Body of pancreas (tissue), 4 donors: ENCODE results near the gene LAMTOR4. TPM values are rescaled to one million over a fixed set of nuclear protein-coding genes. Genes with fewer than 3 reads are reported as not detected.
"Not testable (repeated sequence)": the region's sequence is repeated elsewhere in the genome, so short reads cannot be mapped to it uniquely, and the experiment has no call there.

ENCODE experiments used
- ATAC-seq: fragments of 150-250 bp; one replicate; pipeline ENCODE4 v1.9.1; 2016
- DNase-seq, 4 donors: peaks; one replicate each; pipeline ENCODE4 v3.0.0-alpha.2; 2019
- H3K27ac ChIP-seq, 4 donors: fragments of 200-600 bp; sonication (generic); 1 replicate in 3 of 4; 2 replicates in 1 of 4; pipeline versions ENCODE4 v1.5.1 to v1.6.1; 2016 to 2019; ENCODE audit warnings: mild to moderate bottlenecking in 1 of 4, mixed read lengths in 1 of 4, moderate library complexity in 1 of 4
- H3K27me3 ChIP-seq, 2 donors: fragments of 200-600 bp; sonication (generic); one replicate each; pipeline ENCODE4 v1.6.0; 2016; ENCODE audit warnings: mild to moderate bottlenecking in 1 of 2
- H3K36me3 ChIP-seq, 2 donors: fragments of 200-600 bp; sonication (generic); replicated peaks in 1 of 2; 2 replicates each; pipeline ENCODE4 v1.5.1; 2016; ENCODE audit warnings: low read depth in 2 of 2; ENCODE audit not compliant: insufficient read depth in 1 of 2
- H3K4me1 ChIP-seq: fragments of 200-600 bp; sonication (generic); one replicate; pipeline ENCODE4 v1.6.0; 2016
- H3K4me3 ChIP-seq, 2 donors: fragments of 200-600 bp; sonication (generic); 1 replicate in 1 of 2; 2 replicates in 1 of 2; pipeline ENCODE4 v1.5.1; 2016 to 2019
- H3K9me3 ChIP-seq, 3 donors: fragments of 200-600 bp; sonication (generic); 1 replicate in 2 of 3; 2 replicates in 1 of 3; pipeline ENCODE4 v1.5.1; 2016
- CTCF ChIP-seq, 7 experiments: fragments of 450-650 bp in 4 of 7; fragments of 200-600 bp in 3 of 7; sonication (generic) in 3 of 7; IDR thresholded peaks; one replicate each; pipeline ENCODE4 v1.5.1; 2016 to 2019; ENCODE audit warnings: antibody characterized with exemption in 7 of 7
- POLR2A ChIP-seq, 3 donors: fragments of 450-650 bp; IDR thresholded peaks; one replicate each; pipeline ENCODE4 v1.6.1; 2016; ENCODE audit warnings: antibody characterized with exemption in 3 of 3, mild to moderate bottlenecking in 2 of 3
- WGBS, 2 donors: methylation state at CpG; one replicate each; pipeline ENCODE4 v1.1.5; 2017; 5-methylcytosine and 5-hydroxymethylcytosine counted together
- intact Hi-C: fragments of 100-400 bp; cut with DNase I; formaldehyde crosslinking; loops from one replicate; pipeline ENCODE4 v1.15.1; 2023
- total RNA-seq, 2 donors: library from RNA; depleted of rRNA; stranded (reverse); fragments of >200 nt; gene quantifications; one replicate each; pipeline ENCODE4 v1.1.0, GENCODE V29; 2016

Gene LAMTOR4
- total RNA-seq, 2 donors from 2014 or later, result 86.1 to 119 TPM

DNA sequence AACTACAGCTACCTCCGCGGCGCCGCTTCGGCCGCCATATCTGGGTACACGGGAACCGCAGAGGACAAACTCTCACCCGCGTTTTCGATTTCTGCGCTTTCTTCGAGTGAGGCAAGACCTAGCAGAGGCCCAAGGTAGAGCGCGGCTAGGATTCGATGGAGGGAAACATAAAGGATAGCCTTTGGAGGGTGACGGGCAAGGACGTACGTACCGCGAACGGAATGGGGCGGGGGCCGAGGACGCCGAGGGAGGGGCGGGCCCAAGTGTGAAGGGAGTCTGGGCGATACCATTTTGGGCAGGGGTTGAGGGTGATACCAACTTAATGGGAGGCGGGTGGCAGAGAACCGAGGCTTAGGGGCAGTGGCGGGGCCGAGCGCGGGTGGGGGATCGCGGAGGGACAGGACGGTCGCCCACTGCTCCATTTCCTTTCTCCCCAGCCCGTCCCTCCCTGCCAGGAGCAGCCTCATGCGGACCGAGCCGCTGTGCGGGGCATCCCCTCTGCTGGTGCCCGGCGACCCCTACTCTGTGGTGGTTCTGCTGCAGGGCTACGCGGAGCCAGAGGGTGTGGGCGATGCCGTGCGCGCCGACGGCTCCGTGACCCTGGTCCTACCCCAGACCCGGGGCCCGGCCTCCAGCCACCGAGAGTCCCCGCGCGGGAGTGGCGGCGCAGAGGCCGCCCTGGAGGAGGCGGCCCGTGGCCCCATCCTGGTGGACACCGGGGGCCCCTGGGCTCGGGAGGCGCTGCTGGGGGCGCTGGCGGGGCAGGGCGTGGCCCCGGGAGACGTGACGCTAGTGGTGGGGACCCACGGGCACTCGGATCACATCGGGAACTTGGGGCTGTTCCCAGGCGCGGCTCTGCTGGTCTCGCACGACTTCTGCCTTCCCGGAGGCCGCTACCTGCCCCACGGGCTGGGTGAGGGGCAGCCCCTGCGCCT is 21.5 kb upstream of the LAMTOR4 start, which contains the start of gene MBLAC1:
MBLAC1 (plus strand) TSS at position 37 of the 935 bp plus-strand sequence; CDS start at position 466, 429 bp downstream.
- intact Hi-C loops, result no loop called here
- H3K9me3 ChIP-seq, result no peaks in the 10 kb centered on the region
- peak; percentile 90 for ATAC-seq
- no peaks in the 10 kb centered on the region for H3K27me3 ChIP-seq
- H3K4me3 ChIP-seq, result peak within 1 kb of the TSS; percentile 73 to 82
- peaks cover 42% of the 10 kb centered on the region for H3K4me1 ChIP-seq
- no peaks in the 10 kb centered on the region for H3K36me3 ChIP-seq
- TF ChIP-seq POLR2A (IDR thresholded peaks at IDR 0.05), result peak; percentile 12 to 73 (median 68)
- TF ChIP-seq CTCF (IDR thresholded peaks at IDR 0.05), result no peak
- 0 to 1% methylated on average over 41 to 64 of the region's 85 CpGs for WGBS, 2 donors
- peak within 1 kb of the TSS; percentile 94 to 99 (median 98) for H3K27ac ChIP-seq
- peak; percentile 91 to 94 (median 93) for DNase-seq

DNA sequence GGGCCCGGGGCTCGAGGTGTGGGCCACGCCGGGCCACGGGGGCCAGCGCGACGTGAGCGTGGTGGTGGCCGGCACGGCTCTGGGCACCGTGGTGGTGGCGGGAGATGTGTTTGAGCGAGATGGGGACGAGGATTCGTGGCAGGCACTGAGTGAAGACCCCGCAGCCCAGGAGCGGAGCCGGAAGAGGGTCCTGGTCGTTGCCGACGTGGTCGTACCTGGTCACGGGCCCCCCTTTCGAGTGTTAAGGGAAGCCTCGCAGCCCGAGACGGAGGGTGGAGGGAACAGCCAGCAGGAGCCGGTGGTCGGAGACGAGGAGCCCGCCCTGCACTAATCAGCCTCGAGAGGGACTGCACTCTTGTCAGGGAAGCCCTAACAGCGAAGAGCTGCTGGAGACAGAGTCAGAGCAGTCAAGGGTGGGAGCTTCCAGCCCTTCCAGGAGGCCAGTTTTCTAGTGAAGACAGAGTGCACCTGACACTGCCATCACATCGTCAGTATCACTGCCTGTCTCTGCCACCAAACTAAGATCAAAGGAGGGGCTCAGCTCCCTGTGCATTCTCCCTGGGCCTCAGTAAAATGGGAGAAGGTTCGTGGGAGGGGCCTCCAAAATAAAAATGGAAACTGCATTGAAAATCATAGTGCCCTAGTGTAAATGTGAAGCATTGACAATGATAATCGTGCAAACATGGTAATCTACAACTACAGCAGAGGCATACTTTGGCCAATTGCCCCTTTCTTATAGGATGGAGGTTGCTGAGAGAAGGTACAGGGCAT is 20.7 kb upstream of the LAMTOR4 start:
- Histone ChIP-seq H3K4me3 (peak overlapping the region; percentile 73 to 82), H3K4me1 (peaks cover 48% of the 10 kb centered on the region), H3K27me3 (no peaks in the 10 kb centered on the region), H3K36me3 (no peaks in the 10 kb centered on the region), H3K9me3 (no peaks in the 10 kb centered on the region), H3K27ac (peak overlapping the region; percentile 94 to 99 (median 98))
- intact Hi-C loops, result no loop called here
- TF ChIP-seq CTCF (IDR thresholded peaks at IDR 0.05) (no peak), POLR2A (IDR thresholded peaks at IDR 0.05) (no peak)
- 3 to 7% methylated on average over 9 to 37 of the region's 37 CpGs for WGBS, 2 donors
- DNase-seq (peak in 2 of 4 donors; percentile 26 to 28), ATAC-seq (no peak)

DNA sequence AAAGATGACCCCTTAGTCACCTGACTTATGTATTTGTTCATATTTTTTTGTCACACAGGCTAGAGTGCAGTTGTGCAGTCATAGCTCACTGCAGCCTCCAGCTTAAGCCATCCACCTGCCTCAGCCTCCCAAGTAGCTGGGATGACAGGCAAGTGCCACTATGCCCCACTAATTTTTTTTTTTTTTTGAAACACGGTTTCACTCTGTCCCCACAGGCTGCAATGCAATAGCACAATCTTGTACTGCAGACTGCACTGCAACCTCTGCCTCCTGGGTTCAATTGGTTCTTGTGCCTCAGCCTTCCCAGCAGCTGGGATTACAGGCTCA is 20.1 kb upstream of the LAMTOR4 start:
- TF ChIP-seq POLR2A (IDR thresholded peaks at IDR 0.05) (no peak), CTCF (IDR thresholded peaks at IDR 0.05) (no peak)
- no peak for DNase-seq
- 63 to 76% methylated on average over 1 of the region's 1 CpG for WGBS, 2 donors
- Histone ChIP-seq H3K27me3 (no peaks in the 10 kb centered on the region), H3K4me3 (no peak overlapping the region), H3K4me1 (peaks cover 54% of the 10 kb centered on the region), H3K36me3 (no peaks in the 10 kb centered on the region), H3K27ac (peak overlapping the region in 1 of 4 donors; percentile 99), H3K9me3 (no peaks in the 10 kb centered on the region)
- intact Hi-C loops, result no loop called here
- ATAC-seq, result no peak

DNA sequence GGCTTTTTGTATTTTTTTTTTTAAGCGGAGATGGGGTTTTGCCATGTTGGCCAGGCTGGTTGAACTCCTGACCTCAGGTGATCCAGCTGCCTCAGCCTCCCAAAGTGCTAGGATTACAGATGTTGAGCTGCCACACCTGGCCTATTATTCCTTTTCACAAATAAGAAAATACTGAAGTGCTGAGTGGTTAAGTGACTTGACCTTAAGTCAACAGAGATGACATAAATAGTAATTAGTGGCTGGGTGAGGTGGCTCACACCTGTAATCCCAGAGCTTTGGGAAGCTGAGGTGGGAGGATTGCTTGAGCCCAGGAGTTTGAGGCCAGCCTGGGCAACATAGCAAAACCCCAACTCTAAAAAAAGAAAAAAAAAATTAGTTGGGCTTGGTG is 18.5 kb upstream of the LAMTOR4 start:
- peak overlapping the region in 3 of 4 donors; percentile 56 to 87 (median 84) for H3K27ac ChIP-seq
- not testable (repeated sequence) for H3K4me3 ChIP-seq, ATAC-seq, H3K36me3 ChIP-seq, H3K27me3 ChIP-seq, DNase-seq, H3K9me3 ChIP-seq
- WGBS, 2 donors, result 90 to 100% methylated on average over 1 of the region's 1 CpG
- intact Hi-C loops, result loop anchor here (10.0 kb wide), 2 partner anchors 85 to 205 kb away; partner anchors contain the start of gene PVRIG
- peaks cover 48% of the 10 kb centered on the region for H3K4me1 ChIP-seq
